DMS79 treated with DMSO at 0.1 percent for 48 hours (cell line): ENCODE measurements around the gene MEGF10.

ENCODE experiments used
- DNase-seq: peaks from one replicate; lab custom pipeline; 2025; lab: John Stamatoyannopoulos, UW

MEGF10 gene

GRCh38 chr5:127440831-127441230 lies 150.2 kb downstream of the MEGF10 start:
- no peak for DNase-seq

GRCh38 chr5:127441799-127442484 lies 151.3 kb downstream of the MEGF10 start:
- DNase-seq = no peak

- no peak for DNase-seq
Measured at GRCh38 chr5:127444171-127444570, 153.6 kb downstream of the MEGF10 start.

DNA sequence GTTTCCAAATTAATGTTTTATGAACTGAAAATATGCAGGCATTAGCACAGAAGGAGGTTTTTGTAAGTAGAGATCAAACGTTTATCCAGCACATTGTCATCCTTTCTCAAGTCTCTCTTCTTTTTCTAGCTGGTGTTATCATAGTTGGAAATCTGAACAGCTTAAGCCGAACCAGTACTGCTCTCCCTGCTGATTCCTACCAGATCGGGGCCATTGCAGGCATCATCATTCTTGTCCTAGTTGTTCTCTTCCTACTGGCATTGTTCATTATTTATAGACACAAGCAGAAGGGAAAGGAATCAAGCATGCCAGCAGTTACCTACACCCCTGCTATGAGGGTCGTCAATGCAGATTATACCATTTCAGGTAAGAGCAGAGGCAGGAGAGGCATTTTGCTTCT lies 154.7 kb downstream of the MEGF10 start:
- no peak for DNase-seq

DNA sequence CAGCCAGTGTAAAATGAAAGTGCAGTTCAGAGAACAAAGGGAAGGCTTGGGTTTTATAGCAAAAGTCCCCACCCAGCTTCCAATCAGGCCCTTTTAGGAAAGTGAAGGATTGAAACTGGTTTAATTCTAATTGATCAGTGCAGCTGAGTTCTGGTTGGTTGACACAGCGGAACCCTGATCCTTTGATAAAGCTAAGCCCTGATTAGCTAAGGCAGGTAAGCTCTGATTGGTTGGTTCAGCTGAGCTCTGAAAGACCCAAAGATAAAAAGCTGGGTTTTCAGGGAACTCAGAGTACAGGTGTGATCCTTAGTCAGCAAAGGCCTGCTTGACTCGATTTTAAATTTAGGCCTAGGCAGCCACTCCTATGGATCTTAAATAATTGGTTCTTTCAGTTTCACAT lies 156.0 kb downstream of the MEGF10 start:
- no peak for DNase-seq

- no peak for DNase-seq
Measured at GRCh38 chr5:127447827-127448226, 157.2 kb downstream of the MEGF10 start.

GRCh38 chr5:127450046-127450445 lies 159.4 kb downstream of the MEGF10 start:
- DNase-seq = no peak

DNA sequence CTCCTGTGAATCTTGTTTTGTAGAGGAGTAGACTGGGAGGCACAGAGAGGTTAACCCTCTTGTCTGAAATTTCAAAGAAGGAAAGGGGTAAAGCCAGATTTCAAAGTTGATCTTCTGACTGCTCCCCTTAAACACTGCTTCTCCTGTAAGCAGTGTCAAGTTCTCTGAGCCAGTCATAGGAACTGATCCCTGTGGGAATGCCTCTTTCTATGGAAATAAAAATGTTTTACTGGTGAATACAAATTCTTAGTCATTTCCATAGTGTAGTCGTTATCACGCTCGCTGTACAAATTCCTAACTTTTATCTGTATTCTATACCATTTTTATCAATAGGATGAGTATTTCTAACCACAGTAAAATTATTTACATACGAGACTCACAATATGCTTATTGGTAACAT lies 160.5 kb downstream of the MEGF10 start:
- no peak for DNase-seq

DNA sequence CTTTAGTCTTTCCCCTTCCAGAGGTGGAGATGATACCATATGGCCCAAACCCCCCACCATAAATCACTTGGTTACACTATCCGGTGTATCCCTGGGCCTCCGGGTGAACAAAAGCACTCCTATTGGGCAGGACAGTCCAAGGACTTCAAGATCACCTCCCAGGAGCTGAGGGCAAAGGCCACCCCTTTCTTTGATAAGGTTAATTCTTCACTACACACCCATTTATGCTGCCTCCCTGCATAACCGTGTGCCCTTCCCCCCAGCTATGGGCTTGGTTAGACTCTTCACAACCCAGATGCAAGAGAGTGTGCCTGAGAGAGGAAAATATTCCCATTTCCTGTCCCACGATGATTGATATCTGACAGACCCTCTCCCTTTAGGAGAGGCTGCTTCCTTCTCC lies 162.0 kb downstream of the MEGF10 start:
- DNase-seq = no peak

- DNase-seq = no peak
Measured at GRCh38 chr5:127471211-127471610, 180.6 kb downstream of the MEGF10 start.

- no peak for DNase-seq
Measured at GRCh38 chr5:127472700-127473099, 182.1 kb downstream of the MEGF10 start.

DNA sequence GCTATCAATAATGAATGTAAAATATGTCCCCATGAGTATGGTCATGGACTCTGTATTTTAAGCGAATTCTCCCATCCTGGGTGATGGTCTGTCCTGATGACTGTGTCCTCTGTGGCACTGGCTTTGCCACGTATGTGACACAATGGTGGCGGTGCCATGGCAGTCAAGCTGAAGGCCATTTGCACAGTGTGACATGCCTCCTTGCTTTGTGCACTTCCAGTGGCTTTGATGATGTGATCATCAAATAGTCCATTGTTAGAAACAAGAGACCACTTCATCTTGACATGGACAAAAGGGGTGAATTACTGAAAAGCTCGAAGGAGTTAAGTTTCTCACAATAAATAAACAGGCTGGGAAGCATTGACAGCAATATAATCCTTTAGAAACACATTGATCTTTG lies 195.9 kb downstream of the MEGF10 start:
- DNase-seq = no peak

GRCh38 chr5:127492854-127493738 lies 202.5 kb downstream of the MEGF10 start:
- peak; percentile 40 for DNase-seq

GRCh38 chr5:127498548-127498947 lies 208.0 kb downstream of the MEGF10 start:
- no peak for DNase-seq

DNA sequence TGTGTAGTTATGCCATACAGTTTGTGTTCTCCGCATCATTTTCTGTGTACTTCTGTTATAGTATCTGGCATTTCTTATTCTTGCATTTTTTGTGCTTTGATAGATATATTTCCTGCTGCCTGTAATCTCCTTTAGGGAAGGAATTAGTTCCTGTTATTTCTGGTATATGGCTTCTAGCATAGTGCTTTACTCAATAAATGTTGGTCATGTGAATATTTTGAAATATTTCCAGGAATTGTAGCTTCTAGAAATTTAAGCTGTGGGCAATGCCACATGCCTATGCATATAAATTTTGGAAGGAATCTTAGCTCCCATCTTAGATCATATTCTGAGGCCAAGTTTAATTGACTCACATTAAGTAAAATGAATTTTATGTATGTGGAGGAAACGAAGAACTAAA lies 215.3 kb downstream of the MEGF10 start:
- no peak for DNase-seq

DNA sequence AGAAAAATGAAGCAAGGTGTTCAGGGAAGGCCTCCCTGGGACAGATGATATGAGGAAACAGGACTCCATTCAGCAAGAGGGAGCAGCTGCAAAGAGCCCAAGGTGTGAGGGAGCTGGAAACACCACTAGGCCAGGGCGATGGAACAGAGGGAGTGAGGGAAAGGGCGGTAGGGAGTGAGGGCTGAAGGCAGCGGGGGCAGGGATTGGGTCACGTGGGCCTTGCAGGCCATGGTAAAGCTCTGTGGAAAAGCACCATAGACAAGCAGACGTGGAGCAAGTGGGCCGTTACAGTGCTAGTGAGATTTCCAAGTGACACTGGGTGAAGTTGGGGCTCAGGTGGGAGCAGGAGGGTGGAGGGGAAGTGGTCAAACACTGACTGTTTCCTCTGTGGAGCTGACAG lies 216.0 kb downstream of the MEGF10 start:
- DNase-seq = no peak

DNA sequence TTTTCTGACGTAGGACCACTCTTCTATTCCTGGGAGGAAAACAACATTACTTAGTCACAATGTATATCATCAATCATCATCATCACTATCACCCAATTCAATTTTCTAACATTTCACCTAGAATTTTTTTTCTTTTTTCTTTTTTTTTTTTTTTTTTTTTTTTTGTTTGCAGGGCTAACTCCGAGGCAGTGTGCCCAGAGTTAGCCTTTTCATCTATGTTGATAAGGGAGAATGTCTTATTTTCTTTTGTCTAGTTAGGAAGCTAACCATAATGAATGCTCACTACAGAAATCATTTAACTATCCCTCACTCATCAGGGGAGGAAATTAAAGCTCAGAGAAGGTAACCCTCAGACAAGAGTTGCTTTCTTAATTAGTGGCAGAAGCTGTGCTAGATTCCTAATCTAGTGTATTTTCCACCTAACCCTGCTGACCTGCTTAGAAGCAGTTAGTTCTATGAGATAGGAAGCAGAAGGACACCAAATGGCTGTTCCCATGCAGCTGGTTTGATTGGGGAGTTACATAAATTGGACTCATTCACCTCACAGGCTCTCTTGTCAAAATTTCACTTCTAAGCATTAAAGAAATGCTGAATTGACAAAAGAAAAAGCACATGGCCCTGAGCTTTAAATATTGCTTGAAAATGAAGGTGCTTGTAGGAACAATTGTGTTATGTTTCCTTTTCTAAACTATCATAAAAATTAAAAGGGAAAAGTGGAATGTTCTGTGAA lies 218.2 kb downstream of the MEGF10 start:
- DNase-seq = no peak
